Stimulated activated CD8-positive, alpha-beta memory T cell treated with anti-CD3 and anti-CD28 coated beads, Interleukin-12 subunit alpha, Interleukin-12 subunit beta, amount 100 ng/mL, for 24 hours (primary cell): ENCODE results near the gene ZC3H14.

Experiments
- DNase-seq: peaks from one replicate; pipeline ENCODE4 v3.0.0-alpha.2; 2020; ENCODE audit errors: extremely low read depth

The ZC3H14 gene

DNA sequence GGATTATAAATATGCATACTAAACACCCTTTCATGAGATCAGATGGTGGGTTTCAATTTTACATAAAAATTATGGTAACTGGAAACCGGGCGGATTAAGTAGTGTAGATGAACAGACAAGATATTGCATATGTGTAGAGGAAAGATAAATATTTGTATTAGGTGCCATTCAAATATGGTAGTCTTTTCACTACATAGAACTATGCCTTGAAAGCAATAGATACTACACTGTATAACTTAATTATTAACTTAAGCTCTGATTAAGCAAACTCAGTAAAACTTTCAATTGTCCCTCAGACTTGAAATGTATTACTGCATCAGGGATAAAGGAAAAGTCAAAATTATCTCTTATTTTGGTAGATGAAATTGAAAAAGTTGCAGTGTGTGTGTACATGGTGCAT is 10.0 kb upstream of the ZC3H14 start:
- DNase-seq, result no peak

DNA sequence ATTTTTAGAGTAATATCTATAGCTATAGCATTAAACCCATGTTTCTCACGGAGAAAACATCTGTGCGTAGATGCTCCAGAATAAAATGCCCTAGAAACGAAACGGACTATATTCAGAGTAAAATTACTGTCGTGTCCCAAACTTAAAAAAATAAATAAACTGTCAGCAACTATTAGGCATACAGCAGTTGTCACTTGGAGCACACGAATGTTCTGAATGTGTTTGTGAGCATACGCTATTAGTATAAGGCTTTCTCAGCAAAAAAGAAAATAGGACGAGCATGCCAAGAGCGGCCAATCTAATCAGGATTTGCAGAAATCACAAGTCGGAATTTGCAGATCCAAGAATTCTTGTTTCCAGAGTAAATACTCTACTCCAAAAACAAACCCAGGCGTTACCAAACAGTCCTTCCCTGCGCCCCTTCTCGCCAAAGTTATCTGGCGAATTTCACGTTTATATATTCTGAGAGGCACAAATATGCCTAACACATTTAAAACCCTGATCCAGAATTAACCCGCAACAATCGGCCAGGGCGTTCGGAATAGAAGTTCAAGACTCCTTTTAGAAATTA is 8.9 kb upstream of the ZC3H14 start:
- DNase-seq, result no peak

GRCh38 chr14:88554457-88555286 is 8.2 kb upstream of the ZC3H14 start, which contains the start of gene PTPN21:
Gene PTPN21, minus strand, starts transcription at chr14:88555007. Its CDS starts 4,590 bp downstream, at chr14:88550417.
- DNase-seq, result no peak

GRCh38 chr14:88556581-88556980 is 6.3 kb upstream of the ZC3H14 start:
- DNase-seq, result no peak

GRCh38 chr14:88559852-88560251 is 3.0 kb upstream of the ZC3H14 start:
- DNase-seq, result no peak

GRCh38 chr14:88562532-88562830 is 356 bp upstream of the ZC3H14 start:
- no peak for DNase-seq

DNA sequence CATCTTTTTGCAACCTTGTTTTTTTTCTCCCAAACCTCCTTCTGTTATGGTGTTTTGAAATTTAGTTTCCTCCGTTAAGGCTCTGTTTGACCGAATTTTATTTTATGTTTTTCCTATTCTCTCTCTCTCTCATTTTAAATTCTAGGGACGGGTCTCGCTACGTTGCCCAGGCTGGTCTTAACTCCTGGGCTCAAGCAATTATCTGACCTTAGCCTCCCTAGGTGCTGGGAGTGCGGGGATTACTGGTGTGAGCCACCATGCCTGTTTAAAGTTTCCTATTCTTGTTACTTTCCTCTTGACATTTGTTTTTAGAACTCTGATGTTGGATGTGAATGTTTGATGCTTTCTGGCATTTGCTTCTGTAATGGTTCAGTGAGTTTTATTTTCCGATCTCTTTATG is 1.0 kb downstream of the ZC3H14 start:
- DNase-seq, result no peak

GRCh38 chr14:88565427-88565826 is 2.6 kb downstream of the ZC3H14 start:
- DNase-seq, result no peak

DNA sequence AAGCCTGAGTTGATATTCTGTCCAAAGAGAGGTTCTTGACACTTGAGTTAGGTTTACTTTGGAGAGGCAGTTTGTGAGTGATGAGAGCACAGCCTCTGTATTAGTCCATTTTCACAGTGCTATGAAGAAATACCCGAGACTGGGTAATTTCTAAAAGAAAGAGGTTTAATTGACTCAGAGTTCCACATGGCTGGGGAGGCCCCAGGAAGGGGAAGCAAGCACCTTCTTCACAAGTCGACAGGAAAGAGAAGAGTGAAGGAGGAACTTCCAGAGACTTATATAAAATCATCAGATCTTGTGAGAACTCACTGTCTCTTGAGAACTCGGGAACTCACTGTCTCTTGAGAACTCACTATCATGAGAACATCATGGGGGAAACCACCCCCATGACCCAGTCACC is 5.4 kb downstream of the ZC3H14 start:
- DNase-seq, result no peak

GRCh38 chr14:88572117-88572516 is 9.3 kb downstream of the ZC3H14 start:
- no peak for DNase-seq

- DNase-seq, result no peak
Measured at GRCh38 chr14:88576222-88576621, 13.4 kb downstream of the ZC3H14 start.

DNA sequence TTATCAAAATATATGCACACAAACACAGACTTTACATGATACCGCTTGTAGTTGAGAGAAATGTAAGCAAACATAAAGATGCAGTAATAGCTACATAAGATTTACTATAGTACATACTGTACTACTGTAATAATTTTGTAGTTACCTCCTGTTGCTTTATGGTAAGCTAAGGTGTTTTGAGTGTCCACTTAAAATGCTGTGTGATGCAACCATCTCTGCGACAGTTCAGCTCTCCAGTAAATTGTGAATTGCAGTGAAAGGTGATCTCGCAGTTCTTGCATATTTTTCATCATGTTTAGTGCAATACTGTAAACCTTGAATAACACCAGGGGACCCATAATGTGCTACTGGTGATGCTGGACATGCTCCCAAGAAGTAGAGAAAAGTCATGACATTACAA is 21.6 kb downstream of the ZC3H14 start:
- DNase-seq, result no peak

DNA sequence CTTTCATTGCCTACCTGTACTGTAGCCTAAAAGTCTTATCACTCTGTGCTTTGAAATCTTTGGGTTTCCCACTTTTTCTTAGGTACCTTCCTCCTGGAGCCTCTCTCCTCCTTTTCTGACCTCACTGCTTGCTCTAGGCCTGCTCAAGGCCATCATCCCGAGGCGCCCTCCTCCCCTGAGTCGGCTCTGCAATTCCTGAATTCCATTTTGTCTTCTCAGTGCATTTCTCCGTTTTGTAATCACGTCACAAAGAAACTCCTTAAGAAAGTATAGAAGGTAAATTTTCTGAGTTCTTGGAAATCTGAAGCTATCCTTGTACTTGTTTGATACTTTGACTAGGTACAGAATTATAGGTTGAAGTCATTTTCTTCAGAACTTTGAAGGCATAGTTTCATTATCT is 25.2 kb downstream of the ZC3H14 start:
- DNase-seq, result no peak

DNA sequence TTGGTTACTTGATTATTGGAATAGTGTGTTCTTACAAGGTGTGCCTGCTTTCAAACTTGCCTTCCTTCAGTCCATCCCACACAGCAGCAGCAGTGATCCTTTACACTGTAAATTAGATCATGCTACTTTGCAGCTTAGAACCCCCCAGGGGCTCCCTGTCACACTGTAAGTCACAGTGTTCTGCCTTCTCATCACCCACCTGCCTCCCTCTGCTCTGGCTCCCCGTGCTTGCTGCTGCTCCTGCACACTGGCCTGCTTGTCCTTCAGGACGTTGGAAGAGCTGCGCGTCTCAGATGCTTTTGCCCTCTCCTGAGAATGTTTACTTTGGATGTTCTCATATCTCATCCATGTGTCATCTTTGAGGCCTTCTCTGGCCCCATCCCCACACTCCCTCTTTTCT is 27.3 kb downstream of the ZC3H14 start:
- no peak for DNase-seq

DNA sequence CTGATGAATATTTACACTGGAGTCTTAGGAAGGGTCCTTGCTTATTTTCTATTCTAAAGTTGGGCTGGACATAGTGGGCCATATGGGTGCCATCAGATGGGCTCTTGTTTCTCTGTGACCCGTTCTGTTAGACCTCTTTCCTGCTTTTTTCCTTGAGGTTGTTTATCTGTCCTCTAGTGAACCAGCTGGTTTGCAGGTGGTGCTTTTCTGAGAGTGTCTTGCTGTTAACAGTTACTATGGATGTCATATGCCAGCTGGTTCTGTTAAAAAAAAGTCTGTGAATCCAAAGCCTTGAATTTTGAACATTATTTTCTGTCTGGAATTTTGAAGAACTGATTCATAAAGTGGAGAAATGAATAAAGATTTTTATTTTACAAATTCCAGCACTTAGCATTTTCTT is 29.2 kb downstream of the ZC3H14 start:
- no peak for DNase-seq

- no peak for DNase-seq
Measured at GRCh38 chr14:88597038-88597437, 34.2 kb downstream of the ZC3H14 start.

DNA sequence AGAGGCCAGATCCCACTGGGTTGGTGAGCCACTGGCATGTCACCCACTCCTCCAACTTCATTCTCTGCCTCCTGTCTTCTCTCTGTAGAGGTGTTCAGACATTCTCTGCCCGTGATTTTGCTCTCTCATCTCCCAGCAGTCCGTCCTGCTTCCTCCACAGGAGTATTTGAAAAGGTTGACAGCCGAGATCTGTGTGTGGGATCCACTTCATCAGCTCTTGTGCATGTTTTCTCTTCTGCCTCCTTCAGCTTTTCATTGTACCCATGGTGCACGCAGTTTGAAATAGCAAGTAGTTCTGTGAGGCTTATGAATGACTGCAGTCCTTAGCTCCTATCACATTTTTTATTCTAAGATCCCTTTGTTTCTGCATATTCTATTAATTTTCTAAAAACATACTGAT is 34.8 kb downstream of the ZC3H14 start:
- DNase-seq, result no peak

DNA sequence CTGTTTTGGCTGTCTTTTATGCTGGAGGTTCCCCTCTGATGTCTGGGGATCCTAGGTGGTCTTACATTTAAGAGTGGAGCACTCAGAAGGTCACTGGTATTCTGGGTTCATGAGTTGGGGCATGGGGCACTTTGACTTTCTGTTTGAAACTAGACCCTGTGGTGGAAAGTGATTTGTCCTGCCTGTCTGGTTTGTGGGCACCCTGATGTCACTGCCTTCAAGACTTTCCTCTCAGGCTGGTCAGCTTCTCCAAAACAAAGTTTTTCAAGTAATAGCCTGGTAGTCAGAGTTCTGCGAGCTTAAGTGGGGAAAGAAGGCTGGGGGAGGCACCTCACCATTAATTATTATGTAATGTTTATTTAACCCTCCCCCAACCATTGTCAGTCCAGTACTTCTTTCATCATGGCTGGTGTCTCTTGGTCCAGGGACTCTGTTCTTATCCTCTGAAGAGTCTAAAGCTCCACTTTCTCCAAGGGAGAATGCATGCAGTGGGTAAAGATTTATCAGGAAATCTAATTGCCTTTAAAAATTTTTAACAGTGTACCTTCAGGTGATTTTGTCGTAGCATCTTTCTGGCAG is 35.3 kb downstream of the ZC3H14 start:
- DNase-seq, result no peak

DNA sequence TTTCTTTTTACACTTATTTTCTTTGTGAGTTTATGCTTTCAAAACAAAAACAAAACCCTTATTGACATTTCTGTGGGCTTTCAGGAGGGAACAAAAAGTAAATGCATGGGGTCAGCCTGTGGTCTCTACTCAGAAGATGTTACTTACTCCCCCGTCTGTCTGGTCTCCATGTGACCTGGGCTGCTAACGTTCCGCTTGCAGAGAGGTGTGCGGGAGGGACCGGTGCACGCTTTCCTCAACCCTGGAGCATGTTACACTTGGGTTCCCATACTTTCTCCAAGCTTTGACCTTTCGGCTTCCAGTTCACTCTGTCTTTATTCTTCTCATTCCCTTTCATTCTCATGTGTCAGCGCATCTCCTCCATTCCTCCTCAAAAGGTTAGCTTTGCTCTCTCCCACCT is 36.5 kb downstream of the ZC3H14 start:
- DNase-seq, result no peak

GRCh38 chr14:88599761-88600439 is 37.1 kb downstream of the ZC3H14 start:
- DNase-seq, result no peak

- DNase-seq, result no peak
Measured at GRCh38 chr14:88604212-88604611, 41.4 kb downstream of the ZC3H14 start.

- DNase-seq, result no peak
Measured at GRCh38 chr14:88605594-88605993, 42.8 kb downstream of the ZC3H14 start.

GRCh38 chr14:88607829-88608228 is 45.0 kb downstream of the ZC3H14 start:
- DNase-seq, result no peak
